H1 (cell line): ENCODE data around the gene C1orf21. TPM values are rescaled to one million over a fixed set of nuclear protein-coding genes. Genes with fewer than 3 reads are reported as not detected.

Experiments
- BACH1 ChIP-seq: IDR thresholded peaks from 2 replicates; pipeline ENCODE4 v1.6.1; 2012; ENCODE audit warnings: low read length, improper control_type of control experiment
- BRCA1 ChIP-seq: IDR thresholded peaks from 2 replicates; pipeline ENCODE4 v1.6.1; 2012; ENCODE audit warnings: low read depth, low read length, improper control_type of control experiment
- CEBPB ChIP-seq: IDR thresholded peaks from 2 replicates; pipeline ENCODE4 v1.6.1; 2012; ENCODE audit warnings: low read depth, low read length
- E2F6 ChIP-seq: IDR thresholded peaks from 2 replicates; pipeline ENCODE4 v1.6.1; 2012; ENCODE audit warnings: inconsistent platforms
- KDM5A ChIP-seq: fragments of 200-600 bp; IDR thresholded peaks from 2 replicates; pipeline ENCODE4 v1.7.1; 2012; ENCODE audit warnings: mild to moderate bottlenecking, low read length, inconsistent platforms, mixed read lengths
- NRF1 ChIP-seq: IDR thresholded peaks from 2 replicates; pipeline ENCODE4 v1.6.1; 2011; ENCODE audit warnings: mild to moderate bottlenecking, low read depth, low read length, improper control_type of control experiment
- PHF8 ChIP-seq: fragments of 200-600 bp; sonication (generic); conservative IDR thresholded peaks from 2 replicates; pipeline ENCODE4 v1.7.1; 2012; ENCODE audit warnings: low read depth, mild to moderate bottlenecking, inconsistent platforms, low read length, moderate library complexity
- POLR2A ChIP-seq, 2 experiments: IDR thresholded peaks; 1 replicate in 1 of 2; 2 replicates in 1 of 2; pipeline ENCODE4 v1.6.1; 2011; ENCODE audit warnings: low read depth in 2 of 2, low read length in 2 of 2, mild to moderate bottlenecking in 2 of 2; ENCODE audit errors: control extremely low read depth in 1 of 2
- POLR2AphosphoS5 ChIP-seq: IDR thresholded peaks from 2 replicates; pipeline ENCODE4 v1.6.1; 2011; ENCODE audit warnings: low read depth, low read length
- RXRA ChIP-seq: IDR thresholded peaks from 2 replicates; pipeline ENCODE4 v1.6.1; 2011; ENCODE audit warnings: low read depth, mild to moderate bottlenecking, low read length, moderate library complexity; ENCODE audit not compliant: insufficient read depth
- polyA plus RNA-seq, 7 experiments: library from polyadenylated mRNA; depleted of rRNA in 3 of 7; stranded (reverse) in 5 of 7; unstranded in 2 of 7; fragments of >200 nt in 5 of 7; fragments of 200-250 nt in 2 of 7; gene quantifications; 1 replicate in 5 of 7; 2 replicates in 1 of 7; 4 replicates in 1 of 7; pipeline versions ENCODE4 v1.2.1 to v1.2.3, GENCODE V29; 2011 to 2013; ENCODE audit warnings: missing spikeins in 2 of 7, mixed read lengths in 2 of 7
- total RNA-seq: library from RNA; stranded (reverse); fragmentation: NEBNext Ultra II Directional; extraction: Animal tissue kit (Norgen Biotek cat#: 25700); gene quantifications from 2 replicates; pipeline ENCODE4 v1.2.1, GENCODE V29; 2021
- TF ChIP-seq, protein P1 (sequence below): fragments of 300-600 bp; sonication (generic); IDR thresholded peaks from 2 replicates; pipeline ENCODE4 v1.7.1; 2012; ENCODE audit warnings: low read length, moderate library complexity, mild to moderate bottlenecking, inconsistent platforms; ENCODE audit not compliant: insufficient replicate concordance

Gene C1orf21
- total and polyA plus RNA-seq, 2 of the 8 experiments (the other 6 are each of a cell fraction or from before 2014, with no cell fraction given): 16.6 to 51.0 TPM

DNA sequence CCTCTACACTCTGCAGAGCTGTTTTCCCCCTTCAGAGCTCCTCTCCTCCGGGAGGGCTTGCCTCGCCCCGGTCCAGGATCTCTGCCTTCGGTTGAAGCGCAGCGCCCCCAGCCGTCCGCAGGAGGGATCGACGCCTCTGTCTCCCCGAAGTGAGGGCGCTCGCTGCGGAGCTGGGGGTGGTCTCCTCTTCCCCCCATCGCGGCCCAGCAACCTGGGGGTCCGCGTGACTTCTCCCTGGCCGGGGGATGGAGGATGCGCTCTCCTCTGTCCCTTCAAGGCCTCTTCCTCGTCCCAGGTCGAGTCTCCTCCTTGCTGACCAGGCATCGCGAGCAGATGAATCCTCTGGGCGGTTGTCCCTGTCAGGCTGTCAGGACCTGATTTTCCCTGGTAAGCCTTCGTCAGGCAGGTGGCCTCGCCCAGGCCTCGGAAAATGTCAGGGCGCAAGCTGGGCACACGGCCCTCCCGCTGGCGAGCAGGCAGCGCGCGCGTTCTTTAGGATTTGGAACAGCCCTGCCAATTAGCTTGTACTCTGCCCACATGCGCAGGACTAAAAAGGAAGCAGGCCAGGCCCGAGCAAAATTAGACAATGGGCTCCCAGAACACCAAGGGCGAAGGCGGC, 277.3 kb downstream of the C1orf21 start (continued):
- TF ChIP-seq, protein P1, sequence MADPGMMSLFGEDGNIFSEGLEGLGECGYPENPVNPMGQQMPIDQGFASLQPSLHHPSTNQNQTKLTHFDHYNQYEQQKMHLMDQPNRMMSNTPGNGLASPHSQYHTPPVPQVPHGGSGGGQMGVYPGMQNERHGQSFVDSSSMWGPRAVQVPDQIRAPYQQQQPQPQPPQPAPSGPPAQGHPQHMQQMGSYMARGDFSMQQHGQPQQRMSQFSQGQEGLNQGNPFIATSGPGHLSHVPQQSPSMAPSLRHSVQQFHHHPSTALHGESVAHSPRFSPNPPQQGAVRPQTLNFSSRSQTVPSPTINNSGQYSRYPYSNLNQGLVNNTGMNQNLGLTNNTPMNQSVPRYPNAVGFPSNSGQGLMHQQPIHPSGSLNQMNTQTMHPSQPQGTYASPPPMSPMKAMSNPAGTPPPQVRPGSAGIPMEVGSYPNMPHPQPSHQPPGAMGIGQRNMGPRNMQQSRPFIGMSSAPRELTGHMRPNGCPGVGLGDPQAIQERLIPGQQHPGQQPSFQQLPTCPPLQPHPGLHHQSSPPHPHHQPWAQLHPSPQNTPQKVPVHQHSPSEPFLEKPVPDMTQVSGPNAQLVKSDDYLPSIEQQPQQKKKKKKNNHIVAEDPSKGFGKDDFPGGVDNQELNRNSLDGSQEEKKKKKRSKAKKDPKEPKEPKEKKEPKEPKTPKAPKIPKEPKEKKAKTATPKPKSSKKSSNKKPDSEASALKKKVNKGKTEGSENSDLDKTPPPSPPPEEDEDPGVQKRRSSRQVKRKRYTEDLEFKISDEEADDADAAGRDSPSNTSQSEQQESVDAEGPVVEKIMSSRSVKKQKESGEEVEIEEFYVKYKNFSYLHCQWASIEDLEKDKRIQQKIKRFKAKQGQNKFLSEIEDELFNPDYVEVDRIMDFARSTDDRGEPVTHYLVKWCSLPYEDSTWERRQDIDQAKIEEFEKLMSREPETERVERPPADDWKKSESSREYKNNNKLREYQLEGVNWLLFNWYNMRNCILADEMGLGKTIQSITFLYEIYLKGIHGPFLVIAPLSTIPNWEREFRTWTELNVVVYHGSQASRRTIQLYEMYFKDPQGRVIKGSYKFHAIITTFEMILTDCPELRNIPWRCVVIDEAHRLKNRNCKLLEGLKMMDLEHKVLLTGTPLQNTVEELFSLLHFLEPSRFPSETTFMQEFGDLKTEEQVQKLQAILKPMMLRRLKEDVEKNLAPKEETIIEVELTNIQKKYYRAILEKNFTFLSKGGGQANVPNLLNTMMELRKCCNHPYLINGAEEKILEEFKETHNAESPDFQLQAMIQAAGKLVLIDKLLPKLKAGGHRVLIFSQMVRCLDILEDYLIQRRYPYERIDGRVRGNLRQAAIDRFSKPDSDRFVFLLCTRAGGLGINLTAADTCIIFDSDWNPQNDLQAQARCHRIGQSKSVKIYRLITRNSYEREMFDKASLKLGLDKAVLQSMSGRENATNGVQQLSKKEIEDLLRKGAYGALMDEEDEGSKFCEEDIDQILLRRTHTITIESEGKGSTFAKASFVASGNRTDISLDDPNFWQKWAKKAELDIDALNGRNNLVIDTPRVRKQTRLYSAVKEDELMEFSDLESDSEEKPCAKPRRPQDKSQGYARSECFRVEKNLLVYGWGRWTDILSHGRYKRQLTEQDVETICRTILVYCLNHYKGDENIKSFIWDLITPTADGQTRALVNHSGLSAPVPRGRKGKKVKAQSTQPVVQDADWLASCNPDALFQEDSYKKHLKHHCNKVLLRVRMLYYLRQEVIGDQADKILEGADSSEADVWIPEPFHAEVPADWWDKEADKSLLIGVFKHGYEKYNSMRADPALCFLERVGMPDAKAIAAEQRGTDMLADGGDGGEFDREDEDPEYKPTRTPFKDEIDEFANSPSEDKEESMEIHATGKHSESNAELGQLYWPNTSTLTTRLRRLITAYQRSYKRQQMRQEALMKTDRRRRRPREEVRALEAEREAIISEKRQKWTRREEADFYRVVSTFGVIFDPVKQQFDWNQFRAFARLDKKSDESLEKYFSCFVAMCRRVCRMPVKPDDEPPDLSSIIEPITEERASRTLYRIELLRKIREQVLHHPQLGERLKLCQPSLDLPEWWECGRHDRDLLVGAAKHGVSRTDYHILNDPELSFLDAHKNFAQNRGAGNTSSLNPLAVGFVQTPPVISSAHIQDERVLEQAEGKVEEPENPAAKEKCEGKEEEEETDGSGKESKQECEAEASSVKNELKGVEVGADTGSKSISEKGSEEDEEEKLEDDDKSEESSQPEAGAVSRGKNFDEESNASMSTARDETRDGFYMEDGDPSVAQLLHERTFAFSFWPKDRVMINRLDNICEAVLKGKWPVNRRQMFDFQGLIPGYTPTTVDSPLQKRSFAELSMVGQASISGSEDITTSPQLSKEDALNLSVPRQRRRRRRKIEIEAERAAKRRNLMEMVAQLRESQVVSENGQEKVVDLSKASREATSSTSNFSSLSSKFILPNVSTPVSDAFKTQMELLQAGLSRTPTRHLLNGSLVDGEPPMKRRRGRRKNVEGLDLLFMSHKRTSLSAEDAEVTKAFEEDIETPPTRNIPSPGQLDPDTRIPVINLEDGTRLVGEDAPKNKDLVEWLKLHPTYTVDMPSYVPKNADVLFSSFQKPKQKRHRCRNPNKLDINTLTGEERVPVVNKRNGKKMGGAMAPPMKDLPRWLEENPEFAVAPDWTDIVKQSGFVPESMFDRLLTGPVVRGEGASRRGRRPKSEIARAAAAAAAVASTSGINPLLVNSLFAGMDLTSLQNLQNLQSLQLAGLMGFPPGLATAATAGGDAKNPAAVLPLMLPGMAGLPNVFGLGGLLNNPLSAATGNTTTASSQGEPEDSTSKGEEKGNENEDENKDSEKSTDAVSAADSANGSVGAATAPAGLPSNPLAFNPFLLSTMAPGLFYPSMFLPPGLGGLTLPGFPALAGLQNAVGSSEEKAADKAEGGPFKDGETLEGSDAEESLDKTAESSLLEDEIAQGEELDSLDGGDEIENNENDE: no peak
- no peak for TF ChIP-seq NRF1
- no peak for TF ChIP-seq RXRA
- no peak for TF ChIP-seq BACH1
- TF ChIP-seq POLR2A (IDR thresholded peaks at IDR 0.05; ENCODE audit: control extremely low read depth in 1 of 2, low read depth in 2 of 2, low read length in 2 of 2): no peak
- no peak for TF ChIP-seq CEBPB
- TF ChIP-seq PHF8: no peak
- no peak for TF ChIP-seq BRCA1
- no peak for TF ChIP-seq POLR2AphosphoS5
- TF ChIP-seq KDM5A: 0 out of 2 replicates have a peak, but pooled peaks have one; percentile 27
- TF ChIP-seq E2F6: peak; percentile 90
